GM12874 (cell line): ENCODE measurements around the gene MEIKIN.

Experiments used
- TF ChIP-seq, protein P1 (sequence below): IDR thresholded peaks from 2 replicates; pipeline ENCODE4 v1.5.1; 2011; ENCODE audit warnings: low read depth, mild to moderate bottlenecking, control low read depth, low read length, moderate library complexity; ENCODE audit not compliant: insufficient read depth

The MEIKIN gene, protein sequence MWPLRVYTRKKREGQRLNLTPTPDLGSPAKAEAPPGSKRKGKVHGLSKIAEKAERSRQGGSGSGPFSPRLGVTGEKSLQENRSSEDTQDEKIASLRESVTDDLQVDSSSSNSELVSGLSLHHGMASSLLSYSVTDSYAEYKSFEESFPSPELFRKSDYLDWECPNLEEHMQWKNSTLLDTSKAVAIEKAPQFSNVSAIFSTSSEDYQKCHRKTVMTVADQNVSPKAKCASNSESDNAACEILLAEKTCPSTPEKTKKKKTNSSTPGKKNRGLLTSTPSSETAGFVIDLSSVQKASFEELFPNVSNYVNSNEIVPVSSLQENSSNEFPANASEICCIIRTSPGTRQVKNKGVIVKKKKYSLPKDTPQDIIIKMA

DNA sequence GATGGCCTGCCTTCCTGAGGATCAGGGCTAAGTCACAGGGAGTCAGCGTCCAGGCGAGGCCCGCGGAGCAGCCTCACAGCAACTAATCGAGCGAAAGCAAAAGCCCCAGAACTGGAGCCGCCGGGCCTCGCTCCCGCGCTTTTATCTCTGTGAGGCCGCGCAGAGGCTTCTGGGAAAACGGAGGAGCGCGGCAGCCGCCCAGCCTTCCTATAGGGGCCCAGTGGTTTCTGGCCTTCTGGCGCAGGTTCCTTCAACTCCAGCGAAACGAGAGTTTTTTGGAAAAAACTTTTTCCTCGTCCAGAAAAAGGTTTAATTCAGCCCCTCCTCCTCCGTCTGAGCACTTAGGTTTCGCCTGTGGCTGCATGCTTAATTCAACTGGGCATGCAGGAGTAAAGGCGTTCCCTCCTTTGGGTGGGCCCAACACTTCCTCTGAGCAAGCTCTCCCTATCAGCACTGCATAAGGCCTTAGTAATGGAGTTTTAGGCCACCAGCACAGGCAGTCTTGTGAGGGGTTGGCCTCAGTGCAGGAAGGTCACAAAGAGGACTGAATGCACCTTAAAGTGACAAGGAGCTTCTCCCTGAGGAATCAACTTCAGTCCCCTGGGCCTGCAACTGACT lies at the start of gene MEIKIN:
Gene MEIKIN, minus strand, starts transcription at position 113 of the 618 bp plus-strand sequence. CDS start 158 bp downstream, outside the sequence.
- TF ChIP-seq, protein P1, sequence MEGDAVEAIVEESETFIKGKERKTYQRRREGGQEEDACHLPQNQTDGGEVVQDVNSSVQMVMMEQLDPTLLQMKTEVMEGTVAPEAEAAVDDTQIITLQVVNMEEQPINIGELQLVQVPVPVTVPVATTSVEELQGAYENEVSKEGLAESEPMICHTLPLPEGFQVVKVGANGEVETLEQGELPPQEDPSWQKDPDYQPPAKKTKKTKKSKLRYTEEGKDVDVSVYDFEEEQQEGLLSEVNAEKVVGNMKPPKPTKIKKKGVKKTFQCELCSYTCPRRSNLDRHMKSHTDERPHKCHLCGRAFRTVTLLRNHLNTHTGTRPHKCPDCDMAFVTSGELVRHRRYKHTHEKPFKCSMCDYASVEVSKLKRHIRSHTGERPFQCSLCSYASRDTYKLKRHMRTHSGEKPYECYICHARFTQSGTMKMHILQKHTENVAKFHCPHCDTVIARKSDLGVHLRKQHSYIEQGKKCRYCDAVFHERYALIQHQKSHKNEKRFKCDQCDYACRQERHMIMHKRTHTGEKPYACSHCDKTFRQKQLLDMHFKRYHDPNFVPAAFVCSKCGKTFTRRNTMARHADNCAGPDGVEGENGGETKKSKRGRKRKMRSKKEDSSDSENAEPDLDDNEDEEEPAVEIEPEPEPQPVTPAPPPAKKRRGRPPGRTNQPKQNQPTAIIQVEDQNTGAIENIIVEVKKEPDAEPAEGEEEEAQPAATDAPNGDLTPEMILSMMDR: no peak

DNA sequence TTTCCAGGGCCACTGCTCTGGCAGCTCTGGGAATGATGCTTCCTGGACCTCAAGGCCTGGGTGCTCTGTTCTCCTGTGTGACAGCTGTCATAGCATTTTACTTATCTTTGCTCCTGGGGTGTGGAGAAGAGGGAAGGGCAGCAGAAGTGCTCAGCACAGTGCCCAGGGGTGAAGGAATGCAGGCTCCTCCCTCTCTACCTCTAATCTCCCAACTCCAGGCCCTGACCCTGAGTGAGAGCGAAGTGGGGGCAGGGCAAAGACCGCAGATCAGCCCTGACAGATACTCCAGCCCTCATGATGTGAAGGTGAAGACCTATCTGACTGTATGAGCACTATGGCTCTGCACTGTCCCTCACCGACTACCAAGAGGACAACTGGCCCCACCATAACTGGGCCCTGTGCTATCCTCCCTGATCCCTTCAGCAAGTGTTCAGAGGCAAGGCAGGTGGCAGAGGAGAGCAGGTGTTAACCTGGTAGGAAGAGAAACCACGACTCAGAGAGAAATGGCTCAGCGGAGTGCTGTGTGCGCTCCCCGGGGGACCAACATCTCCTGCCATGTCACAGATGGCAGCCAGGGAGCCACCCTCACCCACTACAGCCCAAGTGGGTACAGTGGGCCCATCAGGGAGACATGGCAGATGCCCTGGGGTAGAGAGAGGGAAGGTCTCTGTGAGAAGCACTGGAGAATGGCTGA lies 49.2 kb upstream of the MEIKIN start:
- TF ChIP-seq, protein P1: no peak

DNA sequence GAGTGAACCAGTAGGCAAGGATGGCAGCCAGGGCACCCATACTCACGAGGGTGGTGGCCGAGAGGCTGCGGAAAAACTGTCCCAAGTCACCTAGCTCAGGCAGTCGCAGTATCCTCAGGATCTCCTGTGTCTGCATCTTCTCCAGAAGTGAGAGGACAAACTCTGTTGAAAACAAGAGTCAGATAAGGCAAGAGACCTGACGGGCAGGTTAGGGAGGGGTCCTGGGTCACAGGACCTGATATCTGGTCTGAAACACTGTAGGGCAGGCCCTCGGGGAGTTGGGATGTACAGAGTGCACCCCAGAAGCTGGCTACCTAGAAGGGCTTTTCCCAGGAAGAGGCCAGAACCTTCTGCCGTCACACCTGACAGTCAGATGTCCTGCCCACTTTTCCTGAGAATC lies 48.6 kb upstream of the MEIKIN start:
- TF ChIP-seq, protein P1: no peak

DNA sequence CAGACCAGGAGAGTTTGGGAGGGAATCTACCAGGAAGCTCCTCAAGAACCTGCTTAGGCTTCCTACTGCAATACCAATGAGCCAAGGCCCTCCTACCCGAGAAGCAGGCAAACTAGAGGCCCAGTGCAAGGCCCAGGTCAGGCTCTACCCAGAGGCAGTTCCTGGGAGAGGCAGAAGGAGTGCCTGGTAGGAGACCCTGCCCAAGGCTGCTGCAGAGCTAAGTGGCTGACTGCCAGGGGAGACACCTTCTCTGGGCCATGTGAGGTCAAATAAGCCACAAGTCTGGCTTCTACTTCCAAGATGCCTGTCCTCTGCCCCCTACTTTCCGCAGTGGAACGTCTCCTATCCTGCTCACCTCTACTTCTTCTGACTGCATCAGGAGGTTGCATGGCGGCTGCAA lies 48.2 kb upstream of the MEIKIN start:
- TF ChIP-seq, protein P1: no peak

DNA sequence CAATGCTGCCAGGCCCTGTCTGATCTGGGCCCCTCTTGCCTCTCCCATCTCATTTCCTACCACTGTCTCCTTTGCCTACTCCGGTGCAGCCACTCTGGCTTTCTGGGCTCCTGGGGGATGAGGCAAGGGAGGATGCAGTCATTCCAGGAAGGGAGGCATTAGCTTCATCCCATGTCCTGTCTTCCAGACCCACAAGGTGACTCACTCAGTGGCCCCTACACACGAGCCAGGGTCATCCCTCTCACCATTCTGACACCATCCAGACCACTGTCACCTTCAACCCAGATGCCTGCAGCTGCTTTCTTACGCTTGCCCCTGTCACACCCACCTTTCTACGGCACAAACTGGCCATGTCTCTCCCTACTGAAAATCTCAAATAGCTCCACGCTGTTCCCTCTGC lies 46.9 kb upstream of the MEIKIN start:
- TF ChIP-seq, protein P1: no peak

DNA sequence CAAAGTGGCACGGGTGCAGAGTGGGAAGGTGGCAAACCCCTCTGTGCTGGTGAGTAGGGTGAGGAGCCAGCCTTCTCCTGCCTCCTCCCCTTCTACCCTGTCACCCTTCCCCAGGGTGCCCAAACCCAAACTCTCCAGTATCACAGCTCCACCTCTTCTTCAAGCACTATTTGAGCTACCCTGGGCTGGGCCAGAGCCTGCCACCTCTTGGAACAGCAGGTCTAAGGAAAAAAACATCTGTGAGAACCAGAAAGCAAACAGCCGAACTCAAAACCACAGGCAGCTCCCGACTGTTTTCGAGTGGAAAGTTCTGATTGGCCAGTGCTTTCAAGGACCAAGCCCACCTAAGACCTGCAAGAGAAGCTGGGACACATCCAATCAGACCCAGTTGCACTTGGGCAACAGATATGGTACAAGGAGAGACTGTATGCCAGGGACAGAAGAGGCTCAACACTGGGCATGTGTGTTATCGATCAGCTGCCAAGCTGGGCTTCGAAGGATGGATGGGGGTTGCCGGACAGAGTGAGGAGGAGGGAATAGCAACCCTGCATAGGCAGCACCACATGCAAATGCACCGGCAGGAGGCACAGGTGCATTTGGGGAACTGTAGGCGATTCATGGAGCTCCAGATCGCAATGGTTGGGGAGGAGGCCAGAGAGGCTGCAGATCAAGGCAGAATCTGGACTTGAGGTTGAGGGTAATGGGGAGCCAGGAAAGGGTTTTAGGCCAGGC lies 46.3 kb upstream of the MEIKIN start:
- TF ChIP-seq, protein P1: no peak

DNA sequence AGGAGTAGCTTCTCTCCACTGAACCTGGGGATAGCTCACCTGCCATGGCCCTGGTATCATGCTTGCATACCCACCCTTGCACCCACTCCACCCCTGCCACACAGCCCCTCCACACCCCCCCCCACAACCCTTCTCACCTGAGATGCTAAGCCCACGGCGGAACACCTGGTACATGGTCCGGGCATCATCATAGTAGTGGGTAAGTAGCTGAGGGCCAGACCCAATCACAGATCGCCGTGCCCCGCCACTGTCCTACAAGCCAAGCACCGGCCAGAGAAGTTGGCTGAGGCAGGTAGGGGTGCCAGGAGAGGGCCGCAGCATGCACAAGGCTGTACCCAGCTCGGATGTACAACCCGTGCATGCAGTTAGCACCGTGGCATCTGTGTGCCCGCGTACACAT lies 45.3 kb upstream of the MEIKIN start:
- TF ChIP-seq, protein P1: no peak
